HepG2 (cell line): ENCODE results near the gene PRSS33. TPM values are rescaled to one million over a fixed set of nuclear protein-coding genes. Genes with fewer than 3 reads are reported as not detected.
A peak's percentile ranks its signal among the peaks of the same experiment; 100 is the strongest.

ENCODE experiments used
- GPBP1L1 ChIP-seq: sonication (generic); formaldehyde crosslinking; IDR thresholded peaks from 2 replicates; pipeline ENCODE4 v1.5.0; 2020; ENCODE audit warnings: mild to moderate bottlenecking, missing genetic modification reagents
- HDAC6 ChIP-seq: fragments of 200-600 bp; sonication (generic); IDR thresholded peaks from 2 replicates; pipeline ENCODE4 v1.7.0; 2017; ENCODE audit warnings: mild to moderate bottlenecking, antibody characterized with exemption, low read length, low read depth
- KDM5B ChIP-seq: sonication (generic); formaldehyde crosslinking; IDR thresholded peaks from 2 replicates; pipeline ENCODE4 v1.4.0; 2020; ENCODE audit warnings: missing genetic modification reagents, mild to moderate bottlenecking, borderline replicate concordance
- MYC ChIP-seq: sonication (generic); formaldehyde crosslinking; IDR thresholded peaks from 2 replicates; pipeline ENCODE4 v1.9.0; 2021; ENCODE audit warnings: missing genetic modification reagents, borderline replicate concordance
- PRDM10 ChIP-seq: sonication (generic); formaldehyde crosslinking; IDR thresholded peaks from 2 replicates; pipeline ENCODE4 v1.4.0; 2020; ENCODE audit warnings: low read depth, missing genetic modification reagents
- PRMT3 ChIP-seq: sonication (generic); formaldehyde crosslinking; IDR thresholded peaks from 2 replicates; pipeline ENCODE4 v1.8.1; 2022; ENCODE audit warnings: low read depth, mild to moderate bottlenecking, moderate library complexity, missing genetic modification reagents, borderline replicate concordance
- U2AF1 ChIP-seq: fragments of 200-400 bp; formaldehyde crosslinking; optimal IDR thresholded peaks from 2 replicates; pipeline ENCODE3; 2017; ENCODE audit warnings: mild to moderate bottlenecking, low read depth, low read length
- ZBTB1 ChIP-seq: sonication (generic); formaldehyde crosslinking; IDR thresholded peaks from 2 replicates; pipeline ENCODE4 v1.4.0; 2020; ENCODE audit warnings: missing genetic modification reagents, borderline replicate concordance
- ZNF737 ChIP-seq: sonication (generic); formaldehyde crosslinking; IDR thresholded peaks from 2 replicates; pipeline ENCODE4 v1.5.0; 2020; ENCODE audit warnings: missing genetic modification reagents, mild to moderate bottlenecking, borderline replicate concordance
- polyA plus RNA-seq, 8 experiments: library from polyadenylated mRNA; depleted of rRNA in 3 of 8; stranded (reverse) in 7 of 8; unstranded in 1 of 8; fragments of >200 nt; fragmentation: Illumina TruSeq in 4 of 8; extraction: Trizol in 4 of 8; gene quantifications; 2 replicates each; pipeline versions ENCODE4 v1.2.1 to v1.2.3, GENCODE V29; 2011 to 2016; ENCODE audit warnings: low read depth in 4 of 8, missing spikeins in 1 of 8, mixed read lengths in 1 of 8; ENCODE audit not compliant: insufficient read depth in 1 of 8
- total RNA-seq, 5 experiments: library from RNA; depleted of rRNA; stranded (reverse); fragments of >200 nt; fragmentation: Illumina TruSeq; extraction: Trizol; gene quantifications; 2 replicates each; pipeline ENCODE4 v1.2.3, GENCODE V29; 2016; ENCODE audit warnings: low read depth in 1 of 5

The PRSS33 gene
- total and polyA plus RNA-seq, 2 of the 13 experiments (the other 11 are each of a cell fraction or from before 2014, with no cell fraction given): not detected

GRCh38 chr16:2835638-2836493, 48.5 kb upstream of the PRSS33 start (continued):
- no peak for TF ChIP-seq GPBP1L1 (CRISPR knock-in tag)
- 0 out of 2 replicates have a peak, but pooled peaks have one; percentile 42 for TF ChIP-seq PRDM10
- TF ChIP-seq HDAC6: no peak
- TF ChIP-seq U2AF1: no peak
- 0 out of 2 replicates have a peak, but pooled peaks have one; percentile 41 for TF ChIP-seq KDM5B
- no peak for TF ChIP-seq PRMT3 (CRISPR knock-in tag)
- no peak for TF ChIP-seq MYC (CRISPR knock-in tag)
- no peak for TF ChIP-seq ZNF737
- TF ChIP-seq ZBTB1: no peak
